ENCODE results near the gene HOOK2.

DNA sequence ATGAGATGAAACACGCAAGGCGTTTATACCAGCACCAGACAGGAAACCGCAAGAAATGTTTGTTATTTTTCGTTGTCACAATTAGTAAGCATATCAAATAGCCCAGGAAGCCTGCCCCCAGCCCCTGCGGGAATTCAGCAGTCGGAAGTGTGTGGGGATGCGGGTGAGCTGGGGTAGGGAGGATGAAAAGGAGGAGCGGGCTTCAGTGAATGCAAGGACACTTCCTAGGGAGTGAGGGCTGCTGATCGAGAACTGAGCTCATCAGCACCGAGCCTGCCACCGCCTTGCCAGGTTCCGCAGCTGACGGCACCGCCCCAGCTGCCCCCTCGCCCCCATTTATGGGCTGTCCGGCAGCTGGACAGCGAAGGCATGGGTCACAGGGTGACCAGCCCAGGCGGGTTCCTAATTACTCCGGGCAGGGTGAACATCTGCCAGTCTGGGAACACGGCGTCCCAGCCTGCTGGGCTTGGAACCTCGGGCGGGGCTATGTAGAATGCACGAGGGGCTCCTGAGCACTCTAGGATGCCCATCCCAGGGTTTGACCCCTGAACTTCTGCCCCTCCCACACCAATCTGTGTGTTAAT is 25.3 kb downstream of the HOOK2 start:
- no peak for TF ChIP-seq CTCF (IDR thresholded peaks at IDR 0.05; ENCODE audit: low read depth, low read length, poor library complexity, severe bottlenecking)
- TF ChIP-seq EZH2phosphoT487 (IDR thresholded peaks at IDR 0.05; ENCODE audit: borderline replicate concordance, low read length) = no peak
